OCI-LY1 (cell line): Measurements from ENCODE around the gene LAYN.

Experiments
- H2AFZ ChIP-seq: fragments of 200-600 bp; sonication (generic), shearing (Covaris generic); 2 replicates; pipeline ENCODE4 v1.6.0; 2014; ENCODE audit warnings: antibody characterized with exemption, mild to moderate bottlenecking, low read length
- H3F3A ChIP-seq: fragments of 200-600 bp; sonication (generic), shearing (Covaris generic); 2 replicates; pipeline ENCODE4 v1.6.0; 2014; ENCODE audit warnings: mild to moderate bottlenecking, antibody characterized with exemption, low read length, moderate library complexity; ENCODE audit not compliant: insufficient read depth
- H3K27ac ChIP-seq: fragments of 200-600 bp; sonication (generic); 2 replicates; pipeline ENCODE4 v1.5.1; 2014; ENCODE audit warnings: low read length, mixed run types, mild to moderate bottlenecking, low read depth; ENCODE audit not compliant: poor library complexity, severe bottlenecking
- H3K27me3 ChIP-seq: fragments of 200-600 bp; sonication (generic); 2 replicates; pipeline ENCODE4 v1.6.0; 2014; ENCODE audit warnings: antibody characterized with exemption, mild to moderate bottlenecking, low read length, moderate library complexity; ENCODE audit not compliant: insufficient read depth
- H3K36me3 ChIP-seq: fragments of 200-600 bp; sonication (generic); 2 replicates; pipeline ENCODE4 v1.6.1; 2014; ENCODE audit warnings: mild to moderate bottlenecking, antibody characterized with exemption, low read length, moderate library complexity, mixed read lengths; ENCODE audit not compliant: insufficient read depth
- H3K4me1 ChIP-seq: fragments of 200-600 bp; sonication (generic); 2 replicates; pipeline ENCODE4 v1.5.1; 2014; ENCODE audit warnings: mild to moderate bottlenecking, low read length, moderate library complexity; ENCODE audit not compliant: insufficient read depth, severe bottlenecking
- H3K4me2 ChIP-seq: fragments of 200-600 bp; sonication (generic), shearing (Covaris generic); 2 replicates; pipeline ENCODE4 v1.6.1; 2014; ENCODE audit warnings: low read length
- H3K4me3 ChIP-seq: fragments of 200-600 bp; sonication (generic); 2 replicates; pipeline ENCODE4 v1.5.1; 2014; ENCODE audit warnings: low read length, low read depth, mild to moderate bottlenecking, mixed read lengths; ENCODE audit not compliant: poor library complexity, severe bottlenecking
- H3K79me2 ChIP-seq: fragments of 200-600 bp; shearing (Covaris generic); 2 replicates; pipeline ENCODE4 v1.6.1; 2016; ENCODE audit warnings: mixed run types, low read length, mixed read lengths; ENCODE audit not compliant: insufficient read depth
- H3K9ac ChIP-seq: fragments of 200-600 bp; sonication (generic), shearing (Covaris generic); 2 replicates; pipeline ENCODE4 v1.6.1; 2014; ENCODE audit warnings: mild to moderate bottlenecking, low read length, mixed read lengths
- H3K9me2 ChIP-seq: fragments of 200-600 bp; sonication (generic), shearing (Covaris generic); 2 replicates; pipeline ENCODE4 v1.6.1; 2014; ENCODE audit warnings: low read depth, mild to moderate bottlenecking, low read length, mixed read lengths
- H3K9me3 ChIP-seq: fragments of 200-600 bp; shearing (Covaris generic); 2 replicates; pipeline ENCODE4 v1.6.1; 2014; ENCODE audit warnings: low read length, mixed read lengths
- H4K20me1 ChIP-seq: fragments of 200-600 bp; sonication (generic), shearing (Covaris generic); 2 replicates; pipeline ENCODE4 v1.6.0; 2016; ENCODE audit warnings: mild to moderate bottlenecking, low read length; ENCODE audit not compliant: insufficient read depth
- CTCF ChIP-seq: fragments of 200-600 bp; sonication (generic), shearing (Covaris generic); IDR thresholded peaks from 2 replicates; pipeline ENCODE4 v1.5.1; 2017; ENCODE audit warnings: mild to moderate bottlenecking, antibody characterized with exemption, low read length, moderate library complexity, mixed read lengths
- EZH2 ChIP-seq: fragments of 200-600 bp; sonication (generic), shearing (Covaris generic); IDR thresholded peaks from 2 replicates; pipeline ENCODE4 v1.8.0; 2017; ENCODE audit warnings: borderline replicate concordance, mixed run types, mild to moderate bottlenecking, antibody characterized with exemption, low read length, moderate library complexity, mixed read lengths

The LAYN gene

GRCh38 chr11:111515591-111515990 lies 24.9 kb upstream of the LAYN start:
- Histone ChIP-seq H3K27ac (no peak overlapping the region), H3K9me2 (no peaks in the 10 kb centered on the region)

GRCh38 chr11:111518668-111519067 lies 21.9 kb upstream of the LAYN start:
- H3K4me3 ChIP-seq, result no peak overlapping the region
- H3K27ac ChIP-seq, result no peak overlapping the region
- no peak overlapping the region for H3K9ac ChIP-seq
- no peak for TF ChIP-seq EZH2
- no peak for TF ChIP-seq CTCF
- no peaks in the 10 kb centered on the region for H3K9me3 ChIP-seq
- H3K4me2 ChIP-seq, result no peak overlapping the region
- H3K79me2 ChIP-seq, result no peaks in the 10 kb centered on the region
- H3K9me2 ChIP-seq, result no peaks in the 10 kb centered on the region
- 0 out of 2 replicates have a peak, but pooled peaks cover 8% of the 10 kb centered on the region for H3K27me3 ChIP-seq
- no peaks in the 10 kb centered on the region for H4K20me1 ChIP-seq
- H2AFZ ChIP-seq, result no peak overlapping the region
- H3F3A ChIP-seq, result no peaks in the 10 kb centered on the region
- H3K4me1 ChIP-seq, result peaks cover 3% of the 10 kb centered on the region
- no peaks in the 10 kb centered on the region for H3K36me3 ChIP-seq

More at GRCh38 chr11:111515591-111515990, 24.9 kb upstream of the LAYN start:
- Histone ChIP-seq H3F3A (no peaks in the 10 kb centered on the region), H3K9me3 (no peaks in the 10 kb centered on the region), H3K4me1 (peaks cover 11% of the 10 kb centered on the region), H3K27me3 (0 out of 2 replicates have a peak, but pooled peaks cover 5% of the 10 kb centered on the region), H3K4me2 (no peak overlapping the region), H3K79me2 (no peaks in the 10 kb centered on the region), H2AFZ (no peak overlapping the region), H4K20me1 (no peaks in the 10 kb centered on the region), H3K9ac (no peak overlapping the region), H3K36me3 (no peaks in the 10 kb centered on the region), H3K4me3 (no peak overlapping the region)
- TF ChIP-seq CTCF (no peak), EZH2 (no peak)

GRCh38 chr11:111520560-111520959 lies 20.0 kb upstream of the LAYN start:
- no peaks in the 10 kb centered on the region for H3K9me2 ChIP-seq
- no peak overlapping the region for H2AFZ ChIP-seq
- H3K79me2 ChIP-seq, result no peaks in the 10 kb centered on the region
- H3K4me2 ChIP-seq, result no peak overlapping the region
- H3K36me3 ChIP-seq, result no peaks in the 10 kb centered on the region
- H3K9ac ChIP-seq, result no peak overlapping the region
- H4K20me1 ChIP-seq, result no peaks in the 10 kb centered on the region
- H3K4me1 ChIP-seq, result no peaks in the 10 kb centered on the region
- no peaks in the 10 kb centered on the region for H3F3A ChIP-seq
- TF ChIP-seq EZH2, result no peak
- TF ChIP-seq CTCF, result no peak
- H3K27ac ChIP-seq, result no peak overlapping the region
- 0 out of 2 replicates have a peak, but pooled peaks cover 4% of the 10 kb centered on the region for H3K27me3 ChIP-seq
- no peaks in the 10 kb centered on the region for H3K9me3 ChIP-seq
- H3K4me3 ChIP-seq, result no peak overlapping the region
